ENCODE results near the gene ZCCHC14.

The ZCCHC14 gene

DNA sequence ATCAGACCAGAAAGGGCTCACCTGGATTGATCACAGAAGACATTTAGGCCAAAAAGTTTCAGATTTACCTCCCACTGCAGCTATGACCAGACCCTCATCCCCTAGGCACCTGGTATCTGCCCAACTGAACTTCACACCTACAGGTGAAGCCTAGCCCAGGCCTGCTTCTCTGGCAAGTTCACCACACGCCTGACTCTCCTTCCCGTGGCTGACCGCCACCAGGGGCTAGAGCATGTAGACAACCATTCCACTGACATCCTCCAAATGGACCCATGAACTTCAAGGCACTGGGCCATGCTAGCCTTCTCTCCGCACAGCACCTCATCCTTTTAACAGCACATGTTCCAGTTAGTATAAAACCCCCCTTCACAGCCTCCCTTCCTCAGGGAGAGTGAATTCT, 18.8 kb downstream of the ZCCHC14 start:
- Histone ChIP-seq H4K20me1 (ENCODE audit: low read depth, low read length) (no peaks in the 10 kb centered on the region), H3F3A (ENCODE audit: insufficient read depth) (no peaks in the 10 kb centered on the region), H2AFZ (ENCODE audit: low read depth, low read length, severe bottlenecking) (no peak overlapping the region), H3K27ac (ENCODE audit: low read depth, low read length) (no peak overlapping the region), H3K36me3 (ENCODE audit: low read length) (no peaks in the 10 kb centered on the region), H3K27me3 (ENCODE audit: low read length) (no peaks in the 10 kb centered on the region), H3K79me2 (ENCODE audit: insufficient read depth, low read length) (no peaks in the 10 kb centered on the region), H3K4me2 (ENCODE audit: low read depth, low read length, poor library complexity, severe bottlenecking) (no peak overlapping the region), H3K9me3 (ENCODE audit: insufficient read depth, low read length) (no peaks in the 10 kb centered on the region), H3K9ac (ENCODE audit: low read length) (no peak overlapping the region), H3K4me3 (ENCODE audit: insufficient read depth, low read length, poor library complexity, severe bottlenecking) (no peak overlapping the region), H3K9me2 (replicated peaks; ENCODE audit: insufficient read depth, low read length) (no peaks in the 10 kb centered on the region)
- TF ChIP-seq EZH2phosphoT487 (conservative IDR thresholded peaks at IDR 0.05; ENCODE audit: low read length) (no peak), CTCF (IDR thresholded peaks at IDR 0.05; ENCODE audit: insufficient read depth, low read length, poor library complexity, severe bottlenecking) (no peak)

GRCh38 chr16:87472935-87473334, 19.9 kb downstream of the ZCCHC14 start:
- Histone ChIP-seq H3K36me3 (ENCODE audit: low read length) (no peaks in the 10 kb centered on the region), H3K27ac (ENCODE audit: low read depth, low read length) (no peak overlapping the region), H3K4me2 (ENCODE audit: low read depth, low read length, poor library complexity, severe bottlenecking) (no peak overlapping the region), H3K9ac (ENCODE audit: low read length) (no peak overlapping the region), H3K9me3 (ENCODE audit: insufficient read depth, low read length) (no peaks in the 10 kb centered on the region), H3K9me2 (replicated peaks; ENCODE audit: insufficient read depth, low read length) (no peaks in the 10 kb centered on the region), H3K27me3 (ENCODE audit: low read length) (no peaks in the 10 kb centered on the region), H3K4me3 (ENCODE audit: insufficient read depth, low read length, poor library complexity, severe bottlenecking) (no peak overlapping the region), H3F3A (ENCODE audit: insufficient read depth) (no peaks in the 10 kb centered on the region), H2AFZ (ENCODE audit: low read depth, low read length, severe bottlenecking) (no peak overlapping the region), H3K79me2 (ENCODE audit: insufficient read depth, low read length) (no peaks in the 10 kb centered on the region), H4K20me1 (ENCODE audit: low read depth, low read length) (no peaks in the 10 kb centered on the region)
- TF ChIP-seq EZH2phosphoT487 (conservative IDR thresholded peaks at IDR 0.05; ENCODE audit: low read length) (no peak), CTCF (IDR thresholded peaks at IDR 0.05; ENCODE audit: insufficient read depth, low read length, poor library complexity, severe bottlenecking) (no peak)

DNA sequence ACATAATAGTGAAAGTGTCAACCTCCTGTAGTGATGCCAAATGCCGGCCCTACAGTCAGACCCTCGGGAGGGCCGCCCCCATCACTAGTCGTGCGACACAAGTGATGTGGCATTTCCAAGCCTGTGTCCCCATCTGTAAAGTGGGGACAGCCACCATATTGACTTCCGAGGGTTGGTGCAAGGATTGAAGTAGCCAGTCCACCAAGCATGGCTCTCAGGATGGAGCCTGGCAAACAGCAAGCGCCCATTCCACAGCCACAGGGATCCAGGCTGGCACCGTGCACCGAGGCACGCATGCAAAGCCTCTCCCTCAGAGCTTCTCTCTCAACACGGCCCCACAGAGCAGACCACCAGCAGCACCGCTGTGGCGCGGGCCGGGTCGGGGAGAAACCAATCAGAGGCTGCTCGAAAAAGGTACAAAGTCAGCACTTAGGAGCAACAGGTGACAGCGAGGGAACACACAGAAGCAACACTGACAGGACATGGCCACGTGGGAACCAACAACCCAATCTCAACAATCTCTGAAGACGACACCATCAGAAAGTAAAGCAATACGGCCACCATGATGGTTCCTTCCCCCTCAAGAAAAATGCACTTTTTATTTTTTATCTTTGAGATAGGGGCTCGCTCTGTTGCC, 20.6 kb downstream of the ZCCHC14 start:
- H3K79me2 ChIP-seq (ENCODE audit: insufficient read depth, low read length): no peaks in the 10 kb centered on the region
- H3K4me2 ChIP-seq (ENCODE audit: low read depth, low read length, poor library complexity, severe bottlenecking): no peak overlapping the region
- no peak overlapping the region for H3K4me3 ChIP-seq (ENCODE audit: insufficient read depth, low read length, poor library complexity, severe bottlenecking)
- no peaks in the 10 kb centered on the region for H3K36me3 ChIP-seq (ENCODE audit: low read length)
- H3K27ac ChIP-seq (ENCODE audit: low read depth, low read length): no peak overlapping the region
- H2AFZ ChIP-seq (ENCODE audit: low read depth, low read length, severe bottlenecking): no peak overlapping the region
- no peak for TF ChIP-seq CTCF (IDR thresholded peaks at IDR 0.05; ENCODE audit: insufficient read depth, low read length, poor library complexity, severe bottlenecking)
- no peak for TF ChIP-seq EZH2phosphoT487 (conservative IDR thresholded peaks at IDR 0.05; ENCODE audit: low read length)
- H3K9ac ChIP-seq (ENCODE audit: low read length): no peak overlapping the region
- H3K9me2 ChIP-seq (replicated peaks; ENCODE audit: insufficient read depth, low read length): no peaks in the 10 kb centered on the region
- no peaks in the 10 kb centered on the region for H3K9me3 ChIP-seq (ENCODE audit: insufficient read depth, low read length)
- no peaks in the 10 kb centered on the region for H3F3A ChIP-seq (ENCODE audit: insufficient read depth)
- H3K27me3 ChIP-seq (ENCODE audit: low read length): no peaks in the 10 kb centered on the region
- no peaks in the 10 kb centered on the region for H4K20me1 ChIP-seq (ENCODE audit: low read depth, low read length)
